Midbrain (tissue), 1 donor: ENCODE results near the gene HAO2.

Experiments
- DNase-seq: peaks from one replicate; lab custom pipeline; 2025; lab: John Stamatoyannopoulos, UW

The HAO2 gene

GRCh38 chr1:119440721-119441307, 72.2 kb downstream of the HAO2 start:
- no peak for DNase-seq

DNA sequence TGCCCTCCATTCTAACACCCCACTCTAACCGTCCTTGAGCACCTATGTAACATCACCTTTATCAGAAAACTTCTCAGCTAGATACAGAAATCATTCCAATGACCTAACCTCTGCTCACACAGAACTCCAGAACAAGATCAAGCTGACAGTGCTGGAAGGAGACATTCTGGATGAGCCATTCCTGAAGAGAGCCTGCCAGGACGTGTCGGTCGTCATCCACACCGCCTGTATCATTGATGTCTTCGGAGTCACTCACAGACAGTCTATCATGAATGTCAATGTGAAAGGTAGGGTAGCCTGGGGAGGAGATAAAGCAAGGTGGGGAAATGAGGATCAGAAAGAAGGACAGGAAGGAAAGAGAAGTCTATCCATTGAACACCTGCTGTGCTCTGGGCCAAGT, 74.2 kb downstream of the HAO2 start:
- DNase-seq: no peak
